Stimulated activated CD4-positive, alpha-beta T cell treated with anti-CD3 and anti-CD28 coated beads, Interleukin-15, amount 100 ng/mL, for 48 hours (primary cell): Measurements from ENCODE around the gene TMEM163.

Experiments
- DNase-seq, 2 donors: peaks; one replicate each; pipeline ENCODE4 v3.0.0-alpha.2; 2020; ENCODE audit warnings: low read depth in 2 of 2

TMEM163 gene

DNA sequence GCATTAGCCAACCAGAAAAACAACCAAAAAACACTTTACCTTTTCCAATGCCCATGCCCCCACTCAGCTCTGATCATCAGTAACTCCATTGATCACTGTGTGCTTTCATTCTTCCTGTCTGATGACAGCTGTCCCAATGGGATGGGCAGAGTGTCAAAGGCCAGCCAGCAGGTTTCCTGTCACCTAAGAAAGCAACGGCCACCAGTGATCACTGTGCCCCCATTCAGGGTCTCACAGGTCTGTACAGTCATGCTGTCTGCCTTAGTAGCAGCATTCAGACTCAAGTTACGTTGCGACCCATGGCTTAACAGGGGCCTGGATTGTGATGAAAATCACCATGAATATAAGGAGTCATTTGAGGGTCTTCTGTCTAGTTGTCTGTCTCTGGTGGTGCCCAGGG lies 280.4 kb downstream of the TMEM163 start:
- no peak for DNase-seq

- DNase-seq, result no peak
Observed at GRCh38 chr2:134436706-134437105, 282.1 kb downstream of the TMEM163 start.

DNA sequence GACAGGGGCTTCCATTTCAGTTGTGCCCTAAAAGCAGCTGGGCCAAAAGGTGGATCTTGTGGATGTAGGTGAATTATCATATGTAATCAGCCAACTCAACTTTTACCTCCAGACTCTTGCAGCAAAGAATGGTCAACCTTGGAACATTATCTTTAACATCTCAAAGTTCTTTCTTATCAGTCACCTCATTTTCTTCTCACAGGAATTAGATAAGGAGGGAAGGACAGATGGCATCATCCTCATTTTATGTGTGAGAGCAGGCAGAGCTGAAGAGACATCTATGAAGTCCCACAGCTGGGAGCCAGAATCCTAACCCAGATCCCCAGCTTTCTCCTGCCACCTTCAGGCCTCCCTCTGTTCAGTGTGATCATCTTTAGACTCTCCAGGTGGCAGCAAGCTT lies 282.9 kb downstream of the TMEM163 start:
- no peak for DNase-seq

DNA sequence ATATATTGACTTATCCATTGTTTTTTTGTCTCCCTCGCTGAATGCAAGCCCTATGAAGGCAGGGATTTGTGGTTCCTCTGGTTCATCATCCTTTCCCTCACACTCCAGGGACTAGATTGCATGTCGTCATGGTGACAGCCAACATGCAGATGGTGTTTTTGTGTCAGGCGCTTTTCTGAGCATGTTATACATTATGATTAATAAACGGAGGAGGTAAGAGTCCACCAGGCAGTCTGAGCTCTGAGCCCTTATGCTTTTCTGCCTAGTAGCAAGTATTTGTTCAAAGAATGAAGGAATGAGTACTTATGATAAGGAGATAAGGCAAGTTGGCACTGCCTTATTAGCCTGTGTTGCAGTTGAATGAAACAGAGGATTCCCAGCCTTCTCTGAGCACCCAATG lies 283.3 kb downstream of the TMEM163 start:
- no peak for DNase-seq

DNA sequence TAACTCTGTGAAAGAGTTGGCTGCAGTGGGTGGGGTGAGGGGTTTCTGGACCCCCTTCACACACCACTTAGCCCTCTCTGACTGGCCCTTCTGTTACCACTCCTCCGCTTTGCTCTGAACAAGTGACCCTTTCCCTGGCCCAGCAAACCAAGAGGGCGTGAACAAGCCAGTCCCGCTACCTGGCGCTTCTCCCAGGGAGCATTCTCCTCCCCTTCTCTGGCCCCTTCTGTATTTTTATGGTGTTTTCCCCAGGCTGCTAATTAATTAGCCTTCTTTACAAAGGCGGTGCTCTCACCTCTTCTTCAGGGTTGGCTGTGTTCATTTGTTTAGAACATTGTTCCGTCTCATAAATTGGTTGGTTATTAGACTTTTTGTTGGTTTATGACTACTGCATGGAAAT lies 284.8 kb downstream of the TMEM163 start:
- no peak for DNase-seq

DNA sequence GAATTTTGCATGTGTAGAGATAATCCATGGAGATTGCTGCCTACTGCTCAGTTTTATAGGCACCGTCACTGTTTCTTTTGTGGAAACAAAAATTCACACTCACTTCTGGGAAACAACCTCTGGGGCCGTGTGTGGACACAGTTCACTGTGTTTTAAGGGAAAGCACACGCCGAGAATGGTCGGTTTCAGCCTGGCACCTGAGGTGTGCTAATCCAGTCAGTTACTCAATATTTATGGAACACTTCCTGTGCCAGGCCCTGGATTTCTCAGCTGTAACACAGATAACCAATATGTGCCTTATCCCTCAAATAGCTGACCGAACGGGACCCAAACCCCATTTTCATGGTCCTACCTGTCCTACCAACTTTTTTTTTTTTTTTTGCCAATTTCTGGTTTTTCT lies 285.3 kb downstream of the TMEM163 start:
- no peak for DNase-seq

GRCh38 chr2:134432435-134432883 lies 286.3 kb downstream of the TMEM163 start:
- DNase-seq, result no peak

- DNase-seq, result no peak
Observed at GRCh38 chr2:134431838-134432434, 286.9 kb downstream of the TMEM163 start.

DNA sequence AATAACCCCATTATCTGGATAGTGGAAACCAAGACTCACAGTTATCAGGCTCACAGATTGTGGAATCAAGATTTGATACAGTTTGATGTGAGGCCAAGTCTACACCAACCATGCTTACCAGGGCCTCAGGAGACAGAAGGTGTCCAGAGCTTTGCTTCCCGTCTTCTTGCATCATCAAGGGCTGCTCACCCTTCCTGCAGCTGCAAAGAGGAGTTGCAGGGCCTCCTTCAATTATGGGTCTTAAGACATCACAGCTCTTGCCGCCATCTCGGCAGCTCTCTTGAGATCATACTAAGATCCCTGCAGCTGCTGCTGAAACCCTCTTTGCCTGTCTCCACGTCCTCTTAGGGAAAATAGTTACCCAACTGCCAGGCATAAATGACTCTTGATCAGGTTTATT lies 288.9 kb downstream of the TMEM163 start:
- DNase-seq, result no peak

DNA sequence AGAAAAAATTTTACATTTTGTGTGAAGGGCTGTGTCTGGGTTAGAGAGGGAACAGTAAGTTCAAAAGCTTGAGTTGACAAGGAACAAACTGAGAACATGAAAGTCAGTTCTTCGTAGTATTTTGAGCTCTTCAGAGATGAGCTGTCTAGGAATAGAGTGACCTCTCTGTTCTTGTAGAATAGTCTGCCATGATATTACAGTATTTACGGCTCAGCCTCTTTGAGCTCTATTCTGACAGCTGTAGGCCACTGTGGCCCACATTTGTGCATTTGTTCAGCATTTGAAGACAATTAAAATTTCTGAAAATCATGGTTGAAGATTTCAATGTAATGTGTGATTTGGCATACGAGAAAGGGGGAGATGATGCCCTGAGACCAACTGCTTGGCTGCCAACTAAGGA lies 292.1 kb downstream of the TMEM163 start:
- DNase-seq, result no peak

DNA sequence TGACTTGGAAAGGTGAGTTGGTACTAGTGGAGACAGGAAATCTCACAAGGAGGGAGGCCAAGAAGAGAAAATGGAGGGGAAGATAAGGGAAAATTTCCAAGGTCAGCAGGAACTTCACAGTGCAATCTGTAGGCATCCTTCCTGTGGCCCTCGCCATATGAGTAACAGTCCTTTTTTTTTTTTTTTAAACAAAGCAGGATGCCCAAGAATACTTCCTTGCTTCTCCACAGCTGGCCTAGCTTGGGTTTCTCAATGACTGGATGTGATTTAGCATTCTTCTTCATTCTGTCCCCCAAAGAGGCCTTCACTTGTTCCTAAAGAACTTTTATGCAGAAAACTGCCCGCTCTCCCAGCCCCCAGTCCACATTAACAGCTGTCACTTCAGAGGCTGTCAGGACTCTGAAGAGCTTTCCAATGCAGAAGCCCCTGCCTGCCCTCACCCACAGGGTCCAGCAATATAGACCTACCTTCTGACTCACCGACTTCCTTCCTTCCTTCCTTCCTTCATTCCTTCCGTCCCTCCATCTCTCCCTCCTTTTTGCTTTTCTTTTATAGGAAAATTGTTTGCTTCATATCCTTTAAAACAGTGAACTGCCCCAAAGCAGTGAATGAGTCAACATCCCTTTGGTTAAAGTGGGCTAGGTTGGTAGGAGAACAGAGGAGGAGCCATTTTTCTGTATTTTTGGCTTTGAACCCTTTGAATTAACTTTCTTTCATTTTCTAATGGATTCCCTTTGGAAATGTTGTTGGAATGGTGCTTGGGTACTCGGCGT lies 292.9 kb downstream of the TMEM163 start:
- DNase-seq, result no peak

DNA sequence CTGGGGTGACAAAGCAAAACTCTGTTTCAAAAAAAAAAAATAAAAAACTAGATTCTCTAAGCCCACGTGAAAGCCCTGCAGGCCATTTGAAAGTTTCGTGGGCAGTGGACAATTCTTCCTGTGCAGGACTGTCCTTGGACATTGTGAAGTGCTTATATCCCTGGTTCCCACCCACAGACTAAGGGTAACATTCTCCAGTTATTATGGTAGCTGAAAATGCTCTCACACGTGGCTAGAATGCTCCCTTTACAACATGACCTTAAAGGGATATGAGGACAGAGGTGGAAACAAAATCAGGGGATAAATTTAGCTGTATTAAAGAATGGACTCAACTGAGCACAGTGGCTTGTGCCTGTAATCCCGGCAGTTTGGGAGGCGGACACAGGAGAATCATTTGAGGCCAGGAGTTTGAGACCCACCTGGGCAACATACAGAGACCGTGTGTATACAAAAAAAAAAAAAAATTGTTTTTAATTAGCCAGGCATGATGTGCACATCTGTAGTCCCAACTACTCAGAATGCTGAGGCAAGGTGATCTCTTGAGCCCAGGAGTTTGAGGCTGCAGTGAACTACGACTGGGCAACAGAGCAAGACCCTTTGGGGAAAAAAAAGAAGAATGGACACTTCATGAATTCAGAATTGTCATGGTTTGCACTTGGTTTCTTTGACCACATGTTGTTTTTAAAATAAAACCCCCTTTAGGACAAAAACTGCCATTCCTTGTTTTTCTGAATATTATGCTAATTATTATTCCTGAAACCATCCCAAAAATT lies 297.1 kb downstream of the TMEM163 start:
- no peak for DNase-seq

DNA sequence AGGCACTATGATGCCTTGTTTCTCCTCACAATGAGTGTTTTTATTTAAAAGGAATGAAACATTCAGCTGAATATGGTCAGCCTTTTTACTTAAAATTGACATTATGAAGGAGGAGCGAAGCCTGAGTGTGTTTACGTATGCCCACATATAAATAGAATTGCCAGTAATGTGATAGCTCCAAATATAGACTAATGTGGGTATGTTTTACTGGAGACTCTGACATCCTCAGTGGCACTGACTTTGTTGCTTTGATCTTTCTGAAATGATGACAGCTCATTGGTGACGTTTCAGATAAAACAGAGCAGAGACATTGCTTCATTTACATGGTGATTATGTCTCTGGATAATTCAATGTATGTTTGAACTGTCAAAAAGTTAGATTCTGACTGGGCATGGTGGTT lies 297.9 kb downstream of the TMEM163 start:
- DNase-seq, result no peak

DNA sequence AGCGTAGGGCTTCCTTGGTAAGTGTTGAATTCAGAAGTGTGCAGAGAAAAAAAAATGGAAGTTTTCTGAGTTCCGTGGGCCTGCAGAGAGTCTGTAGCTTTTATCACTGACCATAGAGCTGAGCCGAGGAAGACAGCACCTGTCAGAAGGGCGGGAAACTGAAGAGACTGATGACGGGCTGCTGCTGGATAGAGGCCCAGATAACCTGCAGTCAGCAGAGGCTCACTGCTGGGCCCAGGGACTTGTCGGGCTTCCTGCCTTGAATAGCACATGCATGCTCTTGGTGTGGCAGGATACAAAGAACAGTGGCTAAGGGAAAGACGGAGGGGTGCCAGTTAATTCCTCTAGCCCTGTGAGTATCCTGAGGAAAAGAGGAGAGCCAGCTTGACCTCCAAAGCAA lies 298.5 kb downstream of the TMEM163 start:
- no peak for DNase-seq

- no peak for DNase-seq
Observed at GRCh38 chr2:134417968-134418582, 300.7 kb downstream of the TMEM163 start.

DNA sequence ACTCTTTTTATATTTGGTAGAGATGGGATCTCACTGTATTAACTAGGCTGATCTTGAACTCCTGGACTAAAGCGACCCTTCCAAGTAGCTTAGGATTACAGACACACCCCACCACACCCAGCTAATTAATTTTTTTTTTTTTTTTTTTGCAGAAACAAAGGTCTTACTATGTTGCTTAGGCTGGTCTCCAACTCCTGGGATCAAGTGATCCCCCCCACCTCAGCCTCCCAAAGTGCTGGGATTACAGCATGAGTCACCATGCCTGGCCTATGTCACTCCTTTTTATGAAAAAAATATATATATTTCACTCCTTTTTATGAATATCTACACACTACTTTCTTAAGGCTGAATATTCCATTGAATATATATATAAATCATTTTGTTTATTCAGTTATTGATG lies 302.2 kb downstream of the TMEM163 start:
- DNase-seq, result no peak

DNA sequence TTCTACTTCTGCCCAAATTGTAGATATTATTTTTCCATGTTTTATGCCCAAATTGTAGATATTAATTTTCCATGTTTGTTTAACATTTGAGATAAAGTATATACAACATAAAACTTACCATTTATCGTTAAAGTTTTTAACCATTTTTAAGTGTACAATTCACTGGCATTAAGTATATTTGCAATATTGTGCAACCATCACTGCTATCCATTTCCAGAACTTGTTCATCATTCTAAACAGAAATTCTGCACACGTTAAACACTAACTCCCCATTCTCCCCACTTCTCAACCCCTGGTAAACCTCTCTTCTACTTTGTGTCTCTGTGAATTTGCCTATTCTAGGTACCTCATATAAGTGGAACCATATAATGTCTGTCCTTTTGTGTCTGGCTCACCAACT lies 302.8 kb downstream of the TMEM163 start:
- DNase-seq, result no peak

- no peak for DNase-seq
Observed at GRCh38 chr2:134413912-134414311, 304.9 kb downstream of the TMEM163 start.

DNA sequence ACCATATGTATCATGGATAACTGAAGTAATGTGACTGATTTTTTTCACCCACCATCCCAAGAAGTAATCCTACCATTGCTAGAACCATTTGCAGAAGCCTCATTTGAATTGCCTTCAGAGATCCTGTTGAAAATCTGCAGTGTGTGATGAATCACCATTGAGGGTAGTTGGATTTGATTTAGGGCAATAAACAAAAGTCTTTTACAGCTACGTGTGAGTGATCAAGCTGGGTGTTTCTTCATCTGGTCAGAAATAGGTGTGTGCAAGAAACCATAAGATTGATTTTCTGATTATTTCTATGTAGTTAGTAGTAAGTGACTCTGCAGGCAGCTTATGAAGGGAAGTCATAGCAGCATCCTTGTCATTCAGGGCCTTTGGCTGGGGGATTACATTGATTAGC lies 305.4 kb downstream of the TMEM163 start:
- no peak for DNase-seq

DNA sequence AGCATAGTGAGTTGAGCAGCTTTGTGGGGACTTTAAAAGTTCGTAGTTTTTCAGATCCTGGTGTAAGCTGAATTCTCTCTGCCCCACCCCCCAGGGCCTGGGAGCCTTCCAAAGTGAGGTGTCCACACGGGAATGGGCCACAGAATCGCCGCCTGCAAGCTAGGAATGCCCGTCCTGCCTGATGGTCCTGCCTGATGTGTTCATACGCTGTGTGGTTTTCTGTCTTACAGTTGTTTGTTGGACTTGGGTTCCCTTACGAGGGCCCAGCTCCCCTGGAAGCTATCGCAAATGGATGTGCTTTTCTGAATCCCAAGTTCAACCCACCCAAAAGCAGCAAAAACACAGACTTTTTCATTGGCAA lies 306.2 kb downstream of the TMEM163 start:
- no peak for DNase-seq

DNA sequence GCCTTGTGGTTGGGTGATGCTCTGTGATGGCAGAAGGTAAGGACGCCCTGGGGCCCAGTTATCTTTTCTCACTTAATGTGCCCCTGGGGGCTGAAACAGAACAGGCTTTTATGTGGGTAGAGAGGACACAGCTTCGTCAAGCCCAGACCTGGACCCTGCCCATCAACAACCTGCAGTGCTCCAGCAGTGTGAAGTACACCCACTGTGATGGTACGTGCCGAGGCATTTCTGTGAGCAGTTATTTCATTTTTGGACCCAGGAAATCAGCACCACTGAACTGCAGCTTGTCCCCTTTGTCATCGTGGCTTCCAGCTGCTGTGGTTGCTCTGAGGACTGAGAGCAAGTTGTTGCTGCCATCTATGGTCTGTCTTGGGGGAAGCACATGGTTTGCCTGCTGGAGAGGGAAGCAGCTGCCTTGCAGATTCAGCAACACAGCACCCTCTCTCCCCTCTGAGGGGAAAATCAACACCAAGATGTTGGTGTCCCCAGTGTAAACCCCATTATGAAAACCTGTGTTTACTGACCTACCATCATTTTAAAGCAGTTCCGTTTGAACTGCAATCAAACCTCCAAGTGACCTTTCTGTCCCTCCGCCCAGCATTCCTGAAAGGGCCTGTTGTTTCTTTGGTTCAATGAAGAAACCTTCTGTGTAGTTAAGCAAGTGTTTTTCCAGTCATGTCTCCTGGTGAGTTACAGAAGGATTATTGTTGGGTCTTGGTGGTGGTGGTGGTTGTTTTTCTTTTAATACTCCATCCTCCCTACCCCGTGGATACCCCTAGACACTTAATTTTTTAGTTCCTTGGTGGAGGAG lies 306.8 kb downstream of the TMEM163 start:
- peak; percentile 33 to 59 for DNase-seq
